Measurements from ENCODE around the gene AGTRAP. TPM values are rescaled to one million over a fixed set of nuclear protein-coding genes. Genes with fewer than 3 reads are reported as not detected.

Gene AGTRAP
- total and polyA plus RNA-seq, 2 of the 8 experiments (the other 6 are each of a cell fraction or from before 2014, with no cell fraction given) = 69.7 to 192 TPM

- no peak overlapping the region for H3K23ac ChIP-seq (ENCODE audit: insufficient read length)
- peak overlapping the region; percentile 67 for H4K91ac ChIP-seq (replicated peaks; ENCODE audit: insufficient read length, low read length)
- 81% methylated on average over 21 of the region's 21 CpGs; no CpG with 5 or more reads in 1 of the 2 experiments for WGBS, 2 experiments (ENCODE audit: extremely low coverage in 1 of 2, insufficient coverage in 1 of 2, insufficient read length in 1 of 2, insufficient replicate concordance in 2 of 2, low coverage in 1 of 2, low lambda C conversion rate in 2 of 2, missing lambda C conversion rate in 1 of 2)
- no peaks in the 10 kb centered on the region for H3K27me3 ChIP-seq (replicated peaks in 1 of 4; ENCODE audit: control insufficient read depth in 3 of 4, extremely low read depth in 1 of 4, insufficient read depth in 3 of 4, low read length in 3 of 4)
- H3K23me2 ChIP-seq (ENCODE audit: low read depth, low read length) = no peaks in the 10 kb centered on the region
- no peak overlapping the region for H3K27ac ChIP-seq (ENCODE audit: low read depth, low read length)
- no peak overlapping the region for H3K56ac ChIP-seq (replicated peaks; ENCODE audit: insufficient read length, low read depth, low read length)
- DNase-seq (ENCODE audit: low read depth in 1 of 2, low spot score in 2 of 2) = peak in 1 of 2 experiments; percentile 64
- no peaks in the 10 kb centered on the region for H3K79me1 ChIP-seq (ENCODE audit: low read depth, low read length)
- peak overlapping the region; percentile 88; the same call in 1 of the 2 replicates for H2BK5ac ChIP-seq (ENCODE audit: low read depth, low read length)
- H4K5ac ChIP-seq (ENCODE audit: insufficient read length, low read depth, low read length) = peak overlapping the region; percentile 8
- H3K4me1 ChIP-seq (replicated peaks in 1 of 4; ENCODE audit: control insufficient read depth in 3 of 4, insufficient read depth in 4 of 4, low read length in 3 of 4) = peaks cover 7 to 34% (median 25%) of the 10 kb centered on the region in 4 experiments
- no peak for FAIRE-seq
- no peak overlapping the region for H3K14ac ChIP-seq (ENCODE audit: insufficient read length)
- H2AK5ac ChIP-seq (ENCODE audit: low read depth, low read length) = peak overlapping the region; percentile 68; the same call in 1 of the 2 replicates
- H3K4me2 ChIP-seq (ENCODE audit: insufficient read depth in 1 of 2, low read depth in 2 of 2, low read length in 2 of 2) = peak overlapping the region; percentile 3 to 58; a peak in 3 of 4 replicates
- no peaks in the 10 kb centered on the region for H3K79me2 ChIP-seq (ENCODE audit: control insufficient read depth in 1 of 2, insufficient read depth in 2 of 2, low read length in 2 of 2)
- peak overlapping the region; percentile 21 for H2BK120ac ChIP-seq (replicated peaks; ENCODE audit: low read depth, low read length)
- peak overlapping the region; percentile 24; the same call in 1 of the 2 replicates for H2BK15ac ChIP-seq (ENCODE audit: low read length)
- H3K9ac ChIP-seq (replicated peaks in 1 of 4; ENCODE audit: extremely low read depth in 1 of 4, low read depth in 3 of 4, low read length in 3 of 4) = no peak overlapping the region
- peak overlapping the region; percentile 24; the same call in 1 of the 2 replicates for H2BK20ac ChIP-seq (ENCODE audit: low read length)
- TF ChIP-seq USF2 (IDR thresholded peaks at IDR 0.05; ENCODE audit: low read length) (no peak), TAF7 (optimal IDR thresholded peaks at IDR 0.05; ENCODE audit: borderline replicate concordance, low read depth, low read length) (no peak)
- H4K8ac ChIP-seq (ENCODE audit: extremely low read depth, insufficient read depth, low read length) = peak overlapping the region; percentile 80
- peak overlapping the region; percentile 98 for H2BK12ac ChIP-seq (ENCODE audit: low read depth, low read length)
- H3K18ac ChIP-seq (ENCODE audit: extremely low read depth, low read length) = peak overlapping the region; percentile 44
- H3K36me3 ChIP-seq (ENCODE audit: control insufficient read depth in 2 of 4, insufficient read depth in 4 of 4, low read length in 3 of 4) = no peaks in the 10 kb centered on the region
- no peaks in the 10 kb centered on the region for H3K9me3 ChIP-seq (ENCODE audit: insufficient read depth in 2 of 2, low read depth in 1 of 2, low read length in 1 of 2)
- no peak overlapping the region for H2AFZ ChIP-seq (ENCODE audit: low read length)
- peak overlapping the region; percentile 37 for H3K4ac ChIP-seq (replicated peaks; ENCODE audit: insufficient read length, low read depth, low read length)
- ChIA-PET CTCF (ENCODE audit: partially characterized antibody) (interaction anchor here (0.6 to 5.4 kb wide), 22 partner anchors 8 to 438 kb away, joined by 3 to 49 read pairs (median 4); partner anchors contain the start of genes CLCN6 and MTHFR), POLR2A (ENCODE audit: partially characterized antibody) (interaction anchor here (1.0 to 2.0 kb wide), 9 partner anchors 10 to 125 kb away, joined by 3 to 9 read pairs (median 4); partner anchors contain the start of genes AGTRAP, CLCN6 and MTHFR)
- no peaks in the 10 kb centered on the region for H4K20me1 ChIP-seq (replicated peaks in 1 of 2; ENCODE audit: control insufficient read depth in 1 of 2, insufficient read depth in 2 of 2, low read length in 2 of 2)
- H3K4me3 ChIP-seq (ENCODE audit: extremely low read depth in 1 of 4, insufficient read depth in 2 of 4, low read depth in 3 of 4, low read length in 4 of 4) = peak overlapping the region in 1 of 4 experiments; percentile 34; a peak in 2 of 8 replicates
Measured at GRCh38 chr1:11784256-11784992, 48.5 kb downstream of the AGTRAP start.

Data from H1 (cell line).